Endothelial cell of umbilical vein (primary cell): ENCODE measurements around the gene TSACC. TPM values are rescaled to one million over a fixed set of nuclear protein-coding genes. Genes with fewer than 3 reads are reported as not detected.

Source experiments
- BruUV-seq: library from RNA; stranded (reverse); fragments of 400-500 nt; replicated peaks from 2 replicates; lab custom pipeline; 2021; lab: Mats Ljungman, UMichigan
- CTCF ChIA-PET: fragments of 300-600, 350-600 bp; sonication (Branson Sonifier 250); formaldehyde crosslinking; loops from one replicate; lab custom pipeline; 2021; ENCODE audit warnings: antibody characterized with exemption, inconsistent platforms; lab: Charles Lee
- POLR2A ChIA-PET: fragments of 300-600, 350-600 bp; sonication (Branson Sonifier 250); formaldehyde crosslinking; loops from one replicate; lab custom pipeline; 2021; ENCODE audit warnings: antibody characterized with exemption, inconsistent platforms; lab: Charles Lee
- DNase-seq: peaks from one replicate; pipeline ENCODE4 v3.0.0-alpha.2; 2011; ENCODE audit warnings: low read depth, low spot score
- FAIRE-seq: peaks from 2 replicates; lab custom pipeline; 2011; peaks lifted over from hg19 to GRCh38; lab: Jason Lieb, UNC
- H2AFZ ChIP-seq: 2 replicates; pipeline ENCODE4 v1.6.0; 2012; ENCODE audit warnings: low read depth, low read length, control low read depth, inconsistent platforms
- H3K27ac ChIP-seq: 2 replicates; pipeline ENCODE4 v1.5.1; 2011; ENCODE audit warnings: low read depth, mild to moderate bottlenecking, control low read depth, low read length, moderate library complexity; ENCODE audit not compliant: insufficient read depth
- H3K27me3 ChIP-seq, 2 experiments: 2 replicates each; pipeline versions ENCODE4 v1.6.0 to v1.6.1; 2011; ENCODE audit warnings: low read length in 2 of 2, mixed read lengths in 1 of 2; ENCODE audit not compliant: control insufficient read depth in 2 of 2, insufficient read depth in 2 of 2
- H3K36me3 ChIP-seq, 2 experiments: 2 replicates in 1 of 2; 3 replicates in 1 of 2; pipeline ENCODE4 v1.5.1; 2011; ENCODE audit warnings: low read length in 2 of 2, mild to moderate bottlenecking in 1 of 2, moderate library complexity in 1 of 2; ENCODE audit not compliant: control insufficient read depth in 2 of 2, insufficient read depth in 2 of 2; ENCODE audit errors: extremely low read depth in 1 of 2
- H3K4me1 ChIP-seq: 3 replicates; pipeline ENCODE4 v1.5.1; 2011; ENCODE audit warnings: mild to moderate bottlenecking, low read length; ENCODE audit not compliant: control insufficient read depth, insufficient read depth; ENCODE audit errors: extremely low read depth
- H3K4me2 ChIP-seq: 2 replicates; pipeline ENCODE4 v1.6.1; 2011; ENCODE audit warnings: low read length, control low read depth, mixed read lengths; ENCODE audit not compliant: insufficient read depth
- H3K4me3 ChIP-seq, 3 experiments: fragments of 200-600 bp in 1 of 3; sonication (generic), shearing (Covaris generic) in 1 of 3; replicated peaks in 1 of 3; 2 replicates each; pipeline ENCODE4 v1.5.1; 2011 to 2016; ENCODE audit warnings: control low read depth in 3 of 3, low read length in 3 of 3, mild to moderate bottlenecking in 2 of 3, inconsistent platforms in 1 of 3, low read depth in 1 of 3, moderate library complexity in 1 of 3; ENCODE audit not compliant: insufficient read depth in 1 of 3
- H3K79me2 ChIP-seq: 2 replicates; pipeline ENCODE4 v1.6.0; 2012; ENCODE audit warnings: low read length, inconsistent platforms; ENCODE audit not compliant: control insufficient read depth, insufficient read depth
- H3K9ac ChIP-seq: replicated peaks from 2 replicates; pipeline ENCODE3; 2011; ENCODE audit warnings: low read length, control low read depth; ENCODE audit not compliant: insufficient read depth; ENCODE audit errors: extremely low read depth
- H3K9me1 ChIP-seq: replicated peaks from 3 replicates; pipeline ENCODE4 v1.6.0; 2011; ENCODE audit warnings: mild to moderate bottlenecking, low read length; ENCODE audit not compliant: control insufficient read depth, insufficient read depth; ENCODE audit errors: extremely low read depth
- H3K9me3 ChIP-seq: replicated peaks from 2 replicates; pipeline ENCODE4 v1.5.1; 2012; ENCODE audit warnings: low read length, inconsistent platforms; ENCODE audit not compliant: control insufficient read depth, insufficient read depth
- H4K20me1 ChIP-seq: replicated peaks from 2 replicates; pipeline ENCODE3; 2011; ENCODE audit warnings: mild to moderate bottlenecking, low read length; ENCODE audit not compliant: control insufficient read depth, insufficient read depth; ENCODE audit errors: extremely low read depth
- EZH2 ChIP-seq: IDR thresholded peaks from 2 replicates; pipeline ENCODE4 v1.6.1; 2012; ENCODE audit warnings: borderline replicate concordance, low read depth, mild to moderate bottlenecking, moderate library complexity, low read length, inconsistent platforms; ENCODE audit not compliant: severe bottlenecking
- FOS ChIP-seq: IDR thresholded peaks from 2 replicates; pipeline ENCODE4 v1.6.1; 2011; ENCODE audit warnings: mild to moderate bottlenecking, low read length, moderate library complexity, borderline replicate concordance; ENCODE audit not compliant: insufficient read depth
- GATA2 ChIP-seq: IDR thresholded peaks from 2 replicates; pipeline ENCODE4 v1.7.0; 2011; ENCODE audit warnings: low read depth, mild to moderate bottlenecking, moderate library complexity, mixed read lengths, low read length; ENCODE audit not compliant: insufficient read length, insufficient read depth
- MYC ChIP-seq: IDR thresholded peaks from one replicate; pipeline ENCODE4 v1.6.1; 2011; ENCODE audit warnings: mild to moderate bottlenecking, low read depth, low read length
- POLR2AphosphoS5 ChIP-seq: IDR thresholded peaks from 2 replicates; pipeline ENCODE4 v1.6.1; 2012; ENCODE audit warnings: low read depth, mild to moderate bottlenecking, control low read depth, low read length, moderate library complexity; ENCODE audit not compliant: insufficient read depth
- dilution Hi-C: fragments of 300-500 bp; cut with MboI; formaldehyde crosslinking; loops from one replicate; pipeline ENCODE4 v1.15.0; 2019; ENCODE audit warnings: low sequenced_read_pairs; ENCODE audit not compliant: extremely low pct_ligation_motif_present
- intact Hi-C: fragments of 100-400 bp; cut with micrococcal nuclease; formaldehyde crosslinking; loops from one replicate; pipeline ENCODE4 v1.10.0; 2022
- polyA plus RNA-seq, 4 experiments: library from polyadenylated mRNA; depleted of rRNA in 3 of 4; stranded (reverse) in 3 of 4; unstranded in 1 of 4; fragments of >200 nt; gene quantifications; 2 replicates each; pipeline versions ENCODE4 v1.2.1 to v1.2.3, GENCODE V29; 2011 to 2012; ENCODE audit warnings: missing spikeins in 1 of 4
- total RNA-seq: library from RNA; stranded (reverse); gene quantifications from 2 replicates; pipeline ENCODE4 v1.2.3, GENCODE V29; 2021
- TF ChIP-seq, protein P1 (sequence below), 2 donors: IDR thresholded peaks; 1 replicate in 1 of 2; 2 replicates in 1 of 2; pipeline ENCODE4 v1.5.1; 2011; ENCODE audit warnings: low read length in 2 of 2, mild to moderate bottlenecking in 2 of 2, moderate library complexity in 2 of 2, control low read depth in 1 of 2, inconsistent platforms in 1 of 2, low read depth in 1 of 2; ENCODE audit not compliant: insufficient read depth in 1 of 2; ENCODE audit errors: extremely low read depth in 1 of 2
- TF ChIP-seq, protein P2 (sequence below): IDR thresholded peaks from 2 replicates; pipeline ENCODE4 v1.6.1; 2011; ENCODE audit not compliant: insufficient read depth, insufficient read length

TSACC gene
- total and polyA plus RNA-seq, 2 donors (not counting 3 experiments of a cell fraction or from before 2014, with no cell fraction given) = 0.69 to 0.94 TPM

- Histone ChIP-seq H3K9me1 (no peaks in the 10 kb centered on the region), H3K27me3 (peaks cover 24 to 31% of the 10 kb centered on the region in 2 experiments), H3K4me3 (no peak overlapping the region), H3K4me1 (peaks cover 3% of the 10 kb centered on the region), H3K9me3 (no peaks in the 10 kb centered on the region), H4K20me1 (no peaks in the 10 kb centered on the region), H3K4me2 (no peak overlapping the region), H3K27ac (no peak overlapping the region), H2AFZ (no peak overlapping the region), H3K36me3 (no peaks in the 10 kb centered on the region), H3K79me2 (no peaks in the 10 kb centered on the region), H3K9ac (no peak overlapping the region)
- DNase-seq (peak; percentile 49), FAIRE-seq (peak; percentile 74)
- BruUV-seq = no TSS peak
- CTCF ChIA-PET = interaction anchor here (0.6 to 7.4 kb wide), 66 partner anchors 9 to 542 kb away, joined by 3 to 648 read pairs (median 5); partner anchors contain the start of genes CCT3, GPATCH4, MEF2D and NAXE
- intact Hi-C loops = loop anchor here (1.0 kb wide), 1 partner anchor 60 kb away; no protein-coding TSS in a partner anchor
- dilution Hi-C loops = no loop called here
- POLR2A ChIA-PET = interaction anchor here (0.7 kb wide), 2 partner anchors 53 to 60 kb away, joined by 3 to 4 read pairs; no protein-coding TSS in a partner anchor
- no peak for TF ChIP-seq MYC
- TF ChIP-seq, protein P1, sequence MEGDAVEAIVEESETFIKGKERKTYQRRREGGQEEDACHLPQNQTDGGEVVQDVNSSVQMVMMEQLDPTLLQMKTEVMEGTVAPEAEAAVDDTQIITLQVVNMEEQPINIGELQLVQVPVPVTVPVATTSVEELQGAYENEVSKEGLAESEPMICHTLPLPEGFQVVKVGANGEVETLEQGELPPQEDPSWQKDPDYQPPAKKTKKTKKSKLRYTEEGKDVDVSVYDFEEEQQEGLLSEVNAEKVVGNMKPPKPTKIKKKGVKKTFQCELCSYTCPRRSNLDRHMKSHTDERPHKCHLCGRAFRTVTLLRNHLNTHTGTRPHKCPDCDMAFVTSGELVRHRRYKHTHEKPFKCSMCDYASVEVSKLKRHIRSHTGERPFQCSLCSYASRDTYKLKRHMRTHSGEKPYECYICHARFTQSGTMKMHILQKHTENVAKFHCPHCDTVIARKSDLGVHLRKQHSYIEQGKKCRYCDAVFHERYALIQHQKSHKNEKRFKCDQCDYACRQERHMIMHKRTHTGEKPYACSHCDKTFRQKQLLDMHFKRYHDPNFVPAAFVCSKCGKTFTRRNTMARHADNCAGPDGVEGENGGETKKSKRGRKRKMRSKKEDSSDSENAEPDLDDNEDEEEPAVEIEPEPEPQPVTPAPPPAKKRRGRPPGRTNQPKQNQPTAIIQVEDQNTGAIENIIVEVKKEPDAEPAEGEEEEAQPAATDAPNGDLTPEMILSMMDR (IDR thresholded peaks at IDR 0.05; ENCODE audit: extremely low read depth in 1 of 2, insufficient read depth in 1 of 2, low read depth in 1 of 2, low read length in 2 of 2) = peak; percentile 76 to 81
Measured at GRCh38 chr1:156385534-156386031, 47.3 kb downstream of the TSACC start.

DNA sequence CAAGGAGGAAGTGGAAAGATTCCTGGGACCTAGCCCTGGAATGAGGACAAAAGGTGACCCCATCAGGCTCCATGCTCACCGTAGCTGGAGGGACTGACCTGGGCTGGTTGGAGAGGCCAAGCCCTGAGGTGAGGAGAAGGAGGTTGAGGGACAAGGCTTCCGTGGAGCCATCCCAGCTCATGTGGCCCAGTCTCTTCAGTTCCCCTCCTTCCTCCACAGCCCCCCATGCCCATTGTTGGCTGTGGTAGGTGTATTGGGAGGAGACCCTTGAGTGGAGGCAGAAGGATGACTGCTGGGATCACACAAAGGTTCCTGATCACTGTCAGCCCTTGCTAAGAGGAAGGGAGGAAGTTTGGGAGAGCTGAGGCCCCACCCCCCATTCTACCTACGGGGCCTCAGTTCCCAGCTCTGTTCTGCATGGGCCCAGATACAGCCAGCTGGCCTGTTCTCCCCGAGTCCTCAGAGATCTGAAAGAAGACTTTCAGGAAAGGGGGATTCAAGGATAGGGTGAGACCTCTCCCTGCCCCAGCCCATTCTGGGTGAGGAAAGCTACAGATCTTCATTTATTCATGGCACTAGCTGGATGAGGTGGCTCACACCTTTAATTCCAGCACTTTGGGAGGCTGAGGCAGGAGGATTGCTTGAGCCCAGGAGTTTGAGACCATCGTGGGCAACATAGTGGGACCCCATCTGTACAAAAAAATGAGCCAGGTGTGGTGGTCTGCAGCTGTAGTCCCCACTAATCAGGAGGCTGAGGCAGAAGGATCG is 48.0 kb downstream of the TSACC start:
- intact Hi-C loops (no loop called here), dilution Hi-C loops (no loop called here)
- Histone ChIP-seq H3K79me2 (no peaks in the 10 kb centered on the region), H3K27ac (no peak overlapping the region), H3K36me3 (no peaks in the 10 kb centered on the region), H3K4me1 (peaks cover 3% of the 10 kb centered on the region), H3K9me1 (no peaks in the 10 kb centered on the region), H3K4me2 (no peak overlapping the region), H2AFZ (no peak overlapping the region), H3K9ac (no peak overlapping the region), H3K27me3 (peaks cover 26 to 33% of the 10 kb centered on the region in 2 experiments), H3K4me3 (no peak overlapping the region), H3K9me3 (no peaks in the 10 kb centered on the region), H4K20me1 (no peaks in the 10 kb centered on the region)
- POLR2A ChIA-PET = no interaction called here
- DNase-seq = no peak
- TF ChIP-seq, protein P2, sequence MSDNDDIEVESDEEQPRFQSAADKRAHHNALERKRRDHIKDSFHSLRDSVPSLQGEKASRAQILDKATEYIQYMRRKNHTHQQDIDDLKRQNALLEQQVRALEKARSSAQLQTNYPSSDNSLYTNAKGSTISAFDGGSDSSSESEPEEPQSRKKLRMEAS = no peak
- TF ChIP-seq, protein P1 (IDR thresholded peaks at IDR 0.05; ENCODE audit: extremely low read depth in 1 of 2, insufficient read depth in 1 of 2, low read depth in 1 of 2, low read length in 2 of 2) = no peak
- TF ChIP-seq EZH2 (no peak), POLR2AphosphoS5 (no peak), GATA2 (no peak), FOS (no peak)
- BruUV-seq = no TSS peak
- FAIRE-seq = no peak
- CTCF ChIA-PET = interaction anchor here (0.6 to 7.4 kb wide), 68 partner anchors 9 to 541 kb away, joined by 3 to 648 read pairs (median 5); partner anchors contain the start of genes CCT3, GPATCH4, MEF2D and NAXE
